Omental fat pad (tissue), 4 donors: Measurements from ENCODE around the gene IPO13. TPM values are rescaled to one million over a fixed set of nuclear protein-coding genes. Genes with fewer than 3 reads are reported as not detected.

ENCODE experiments used
- ATAC-seq: fragments of 150-250 bp; one replicate; pipeline ENCODE4 v1.9.1; 2016; ENCODE audit warnings: mild to moderate bottlenecking, moderate library complexity; ENCODE audit not compliant: low FRiP score
- DNase-seq: peaks from one replicate; pipeline ENCODE4 v3.0.0-alpha.2; 2019; ENCODE audit warnings: low spot score
- total RNA-seq, 4 donors: library from RNA; depleted of rRNA; stranded (reverse); fragments of >200 nt; gene quantifications; one replicate each; pipeline ENCODE4 v1.1.0, GENCODE V29; 2016
- TF ChIP-seq, protein P1 (sequence below), 3 donors: fragments of 450-650 bp; IDR thresholded peaks; one replicate each; pipeline ENCODE4 v1.5.1; 2016 to 2017; ENCODE audit warnings: antibody characterized with exemption in 3 of 3, mild to moderate bottlenecking in 3 of 3, moderate library complexity in 2 of 3

Gene IPO13
- total RNA-seq, 4 donors from 2014 or later = 18.7 to 23.2 (median 21.1) TPM

DNA sequence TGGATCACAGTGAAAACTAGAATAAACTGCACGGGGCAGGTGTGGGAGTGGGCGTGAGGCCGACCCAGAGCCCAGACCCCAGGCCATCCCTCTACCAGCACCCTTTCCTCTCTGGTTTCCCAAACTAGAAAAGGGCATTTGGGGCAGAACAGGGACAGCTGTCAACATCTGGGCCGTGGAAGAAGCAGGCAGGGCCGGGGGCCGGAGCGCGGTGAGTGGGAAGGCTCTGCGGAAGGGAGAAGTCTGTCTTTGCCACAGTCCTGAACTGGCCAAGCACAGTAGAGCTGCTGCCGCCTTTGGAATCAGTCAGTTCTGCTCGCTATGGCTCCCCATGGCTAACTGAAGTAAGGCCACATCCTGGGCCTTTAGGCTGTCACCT is 51.2 kb downstream of the IPO13 start:
- DNase-seq (no peak), ATAC-seq (no peak)
- TF ChIP-seq, protein P1, sequence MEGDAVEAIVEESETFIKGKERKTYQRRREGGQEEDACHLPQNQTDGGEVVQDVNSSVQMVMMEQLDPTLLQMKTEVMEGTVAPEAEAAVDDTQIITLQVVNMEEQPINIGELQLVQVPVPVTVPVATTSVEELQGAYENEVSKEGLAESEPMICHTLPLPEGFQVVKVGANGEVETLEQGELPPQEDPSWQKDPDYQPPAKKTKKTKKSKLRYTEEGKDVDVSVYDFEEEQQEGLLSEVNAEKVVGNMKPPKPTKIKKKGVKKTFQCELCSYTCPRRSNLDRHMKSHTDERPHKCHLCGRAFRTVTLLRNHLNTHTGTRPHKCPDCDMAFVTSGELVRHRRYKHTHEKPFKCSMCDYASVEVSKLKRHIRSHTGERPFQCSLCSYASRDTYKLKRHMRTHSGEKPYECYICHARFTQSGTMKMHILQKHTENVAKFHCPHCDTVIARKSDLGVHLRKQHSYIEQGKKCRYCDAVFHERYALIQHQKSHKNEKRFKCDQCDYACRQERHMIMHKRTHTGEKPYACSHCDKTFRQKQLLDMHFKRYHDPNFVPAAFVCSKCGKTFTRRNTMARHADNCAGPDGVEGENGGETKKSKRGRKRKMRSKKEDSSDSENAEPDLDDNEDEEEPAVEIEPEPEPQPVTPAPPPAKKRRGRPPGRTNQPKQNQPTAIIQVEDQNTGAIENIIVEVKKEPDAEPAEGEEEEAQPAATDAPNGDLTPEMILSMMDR (IDR thresholded peaks at IDR 0.05) = no peak

DNA sequence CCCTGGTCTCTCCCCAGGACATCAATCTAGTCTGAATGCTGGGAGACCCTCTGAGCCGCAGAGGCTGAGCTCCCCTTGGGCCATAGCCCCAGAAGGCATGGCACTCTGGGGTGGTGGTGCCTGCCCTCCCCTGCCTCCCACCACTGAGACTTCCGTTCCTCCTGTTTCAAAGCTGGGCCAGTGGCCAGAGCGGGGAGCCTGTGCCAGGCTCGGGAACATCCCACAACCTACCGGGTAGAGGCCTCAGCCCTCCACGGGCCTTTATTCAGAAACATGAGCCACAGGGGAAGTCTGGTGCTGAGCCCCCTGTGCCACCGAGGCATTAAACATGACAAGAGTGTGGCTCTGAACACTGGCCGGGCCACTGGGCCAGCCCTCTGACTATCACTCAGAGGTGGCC is 52.7 kb downstream of the IPO13 start:
- ATAC-seq = peak; percentile 26
- no peak for DNase-seq
- TF ChIP-seq, protein P1 (IDR thresholded peaks at IDR 0.05) = no peak

DNA sequence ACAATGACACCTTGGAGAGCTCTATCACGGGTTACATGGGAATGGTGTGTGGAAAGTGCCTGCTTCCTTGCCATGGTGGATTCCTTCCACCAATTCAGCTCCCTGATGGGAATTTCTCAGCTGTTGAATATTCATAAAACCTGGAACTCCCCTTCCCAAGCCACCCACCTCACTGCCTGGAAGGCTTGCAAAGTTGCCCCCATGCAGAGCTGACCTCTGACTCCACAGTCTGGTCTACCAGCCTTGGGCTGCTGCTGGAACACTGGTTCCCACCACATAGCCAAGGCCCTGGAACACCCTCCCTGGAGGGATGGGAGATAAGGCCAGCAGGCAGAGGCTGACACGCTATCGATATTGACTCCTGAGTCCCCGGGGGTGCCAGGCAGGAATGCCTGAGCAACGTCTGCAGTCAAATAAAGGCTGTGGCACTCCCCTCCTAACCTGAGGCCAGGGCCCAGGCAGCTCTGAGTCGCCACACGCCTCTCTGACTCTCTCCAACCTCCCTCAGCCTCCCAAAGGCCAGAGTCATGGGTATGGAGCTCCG is 53.4 kb downstream of the IPO13 start:
- no peak for DNase-seq
- TF ChIP-seq, protein P1 (IDR thresholded peaks at IDR 0.05) = no peak
- no peak for ATAC-seq

DNA sequence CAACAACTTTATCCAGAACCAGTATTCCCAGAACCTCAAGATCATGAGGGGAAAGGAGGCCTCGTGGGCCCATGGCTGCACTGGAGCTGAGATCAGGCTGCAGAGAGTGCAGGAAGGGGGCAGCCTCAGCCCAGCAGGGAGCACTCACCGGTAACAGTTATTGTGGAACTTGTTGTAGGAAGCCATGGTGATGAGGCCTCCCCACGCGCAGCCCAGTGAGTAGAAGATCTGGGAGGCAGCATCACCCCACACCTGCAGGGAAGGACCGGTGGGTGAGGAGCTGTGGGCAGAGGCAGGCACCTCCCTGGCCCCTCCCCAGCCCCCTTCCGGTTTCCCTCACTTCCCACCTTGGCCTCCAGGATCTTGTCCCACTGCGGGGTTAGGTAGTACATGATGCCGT is 55.4 kb downstream of the IPO13 start:
- TF ChIP-seq, protein P1 (IDR thresholded peaks at IDR 0.05) = no peak
- no peak for ATAC-seq
- DNase-seq = no peak

DNA sequence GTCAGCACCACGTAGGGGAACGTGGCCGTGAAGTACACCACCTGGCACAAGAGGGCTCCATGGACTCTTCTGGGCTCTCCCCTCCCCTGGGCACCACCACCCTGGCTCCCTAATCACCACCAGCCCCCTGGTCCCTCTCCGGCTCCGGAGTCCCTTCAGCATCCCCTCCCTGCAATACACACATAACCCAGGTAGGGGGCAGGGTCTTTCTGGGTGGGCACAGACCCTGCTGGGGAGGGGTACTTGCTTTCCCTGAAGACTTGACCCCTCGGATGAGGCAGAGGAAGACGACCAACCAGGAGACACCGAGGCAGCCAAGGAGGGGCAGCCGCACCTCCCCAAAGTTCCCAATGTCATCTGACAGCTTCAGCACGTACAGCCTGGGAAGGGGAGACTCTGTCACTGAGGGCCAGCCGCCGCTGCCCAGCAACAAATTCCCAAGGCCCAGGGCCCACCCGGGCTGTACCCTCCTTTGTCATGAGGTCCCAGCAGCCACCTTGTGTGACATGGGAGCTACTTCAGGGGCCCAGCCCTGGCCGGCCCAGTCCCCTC is 55.9 kb downstream of the IPO13 start:
- ATAC-seq = no peak
- TF ChIP-seq, protein P1 (IDR thresholded peaks at IDR 0.05) = no peak
- no peak for DNase-seq

DNA sequence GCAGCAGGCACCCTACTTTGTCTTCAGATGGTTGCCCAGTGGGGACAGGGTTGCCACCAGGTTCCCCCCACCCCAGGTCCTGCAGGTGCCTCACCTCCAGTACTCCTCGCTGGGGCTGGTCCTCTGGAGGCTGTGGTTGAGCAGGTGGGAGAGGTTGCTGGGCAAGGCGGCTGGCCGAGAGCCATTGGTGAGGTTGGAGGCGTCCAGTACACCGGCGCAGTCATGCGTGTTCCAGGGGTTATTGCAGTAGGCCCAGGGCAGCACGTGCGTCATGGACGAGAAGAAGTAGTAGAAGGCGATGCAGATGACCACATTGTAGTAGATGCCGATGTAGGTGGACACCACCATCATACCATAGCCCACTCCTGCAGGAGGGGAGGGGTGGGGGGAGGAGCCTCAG is 61.5 kb downstream of the IPO13 start:
- TF ChIP-seq, protein P1 (IDR thresholded peaks at IDR 0.05) = no peak
- ATAC-seq = no peak
- no peak for DNase-seq

DNA sequence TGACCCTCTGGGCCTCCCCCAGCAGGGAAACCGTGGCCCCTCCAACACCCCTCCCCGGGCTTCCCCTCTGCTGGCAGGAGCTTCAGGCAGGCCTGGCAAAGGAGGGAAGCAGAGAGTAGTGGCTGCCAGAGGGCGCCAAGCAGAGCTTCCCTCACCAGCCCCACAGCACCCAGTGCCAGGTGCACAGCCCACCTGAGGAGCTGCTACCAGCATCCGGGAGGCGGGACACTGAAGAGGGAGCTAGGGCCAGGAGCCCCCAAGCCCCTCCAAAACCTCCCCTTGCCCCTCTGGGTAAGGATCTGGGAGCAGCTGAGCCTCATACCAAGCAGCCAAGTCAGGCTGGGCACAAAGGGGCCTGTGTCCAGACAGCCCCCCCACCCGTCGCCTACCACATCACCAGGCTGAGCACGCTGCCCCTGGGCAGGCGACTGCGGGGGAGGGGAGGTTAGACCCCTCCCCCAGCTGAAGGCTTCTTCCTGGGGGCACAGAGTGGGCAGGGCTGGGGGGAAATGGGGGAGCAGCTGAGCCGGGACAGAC is 64.3 kb downstream of the IPO13 start:
- TF ChIP-seq, protein P1 (IDR thresholded peaks at IDR 0.05) = no peak
- no peak for DNase-seq
- no peak for ATAC-seq
